GM19395 (cell line): ENCODE measurements around the gene EYA2.

Source experiments
- ATAC-seq: cut with Tn5 transposase; IDR thresholded peaks from one replicate; pipeline ENCODE4 v1.9.1; 2021; ENCODE audit warnings: mild to moderate bottlenecking, moderate library complexity; ENCODE audit not compliant: unreplicated experiment

The EYA2 gene

DNA sequence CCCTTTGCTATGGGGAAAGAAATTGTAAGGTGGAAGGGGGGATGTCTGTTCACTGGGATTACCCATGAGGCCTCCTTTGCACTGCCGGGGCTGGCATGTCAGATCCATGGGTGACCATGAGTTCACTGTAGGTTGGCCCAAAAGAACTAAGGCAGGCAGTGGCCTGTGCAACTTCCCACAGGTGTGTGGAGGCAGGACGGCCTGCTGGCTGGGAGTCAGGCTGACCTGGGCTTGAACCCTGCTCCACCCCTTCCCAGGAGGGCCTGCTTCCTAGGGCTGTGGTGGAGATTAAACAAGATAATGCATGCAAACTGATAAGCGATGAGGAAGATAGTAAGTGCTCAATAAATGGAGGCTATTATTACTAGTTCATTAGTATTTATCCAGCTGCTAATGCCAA is 163.0 kb downstream of the EYA2 start:
- no peak for ATAC-seq

DNA sequence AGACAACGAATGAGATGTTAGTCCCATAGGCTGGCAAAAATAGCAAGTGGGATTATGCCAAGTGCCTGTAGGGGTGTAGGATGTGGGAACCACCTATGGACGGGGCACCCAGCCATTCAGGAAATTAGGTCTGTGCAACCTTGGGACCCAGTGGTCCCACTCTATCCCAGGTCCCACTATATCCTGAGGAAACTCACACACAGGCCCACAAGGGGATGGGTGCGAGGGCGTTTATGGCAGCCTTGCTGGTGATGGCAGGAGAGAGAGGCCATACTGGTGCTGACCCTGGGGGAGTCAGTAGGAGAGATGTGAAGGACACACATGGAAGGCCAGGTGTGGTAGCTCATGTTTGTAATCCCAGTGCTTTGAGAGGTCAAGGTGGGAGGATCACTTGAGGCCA is 163.6 kb downstream of the EYA2 start:
- no peak for ATAC-seq

DNA sequence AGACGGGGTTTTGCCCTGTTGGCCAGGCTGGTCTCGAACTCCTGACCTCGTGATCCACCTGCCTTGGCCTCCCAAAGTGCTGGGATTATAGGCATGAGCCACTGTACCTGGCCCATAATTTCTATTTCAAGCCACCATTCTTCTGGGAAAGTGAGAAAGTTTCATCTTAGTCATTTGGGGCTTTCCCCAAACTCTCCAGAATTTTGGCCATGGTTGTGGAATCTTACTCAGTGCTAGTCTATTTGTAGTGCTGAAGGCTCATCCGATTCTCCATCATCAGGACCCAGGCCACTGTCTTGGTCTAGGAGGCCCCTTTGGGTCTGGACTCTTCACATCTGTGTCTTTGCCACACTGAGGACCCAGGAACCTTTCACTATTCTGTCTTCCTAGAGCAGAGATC is 164.9 kb downstream of the EYA2 start:
- ATAC-seq, result no peak

DNA sequence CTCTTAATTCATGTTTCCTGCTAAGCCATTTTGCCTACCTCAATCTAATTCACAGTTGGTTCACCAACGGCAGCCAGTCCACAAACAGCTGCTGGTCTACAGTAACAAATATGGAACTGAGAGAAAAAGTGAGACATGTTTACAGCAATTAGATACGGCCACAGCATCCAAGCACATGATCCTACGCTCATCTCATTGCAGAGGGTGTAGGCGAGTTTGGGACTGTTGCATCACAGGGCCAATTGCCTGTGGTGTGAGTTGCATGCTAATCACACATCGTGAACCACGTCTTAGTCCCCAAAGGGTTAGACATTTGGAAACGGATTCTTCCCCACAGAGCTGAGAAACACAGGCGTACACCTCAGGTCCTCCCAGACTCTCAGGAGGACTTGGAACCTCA is 166.9 kb downstream of the EYA2 start:
- ATAC-seq, result no peak

DNA sequence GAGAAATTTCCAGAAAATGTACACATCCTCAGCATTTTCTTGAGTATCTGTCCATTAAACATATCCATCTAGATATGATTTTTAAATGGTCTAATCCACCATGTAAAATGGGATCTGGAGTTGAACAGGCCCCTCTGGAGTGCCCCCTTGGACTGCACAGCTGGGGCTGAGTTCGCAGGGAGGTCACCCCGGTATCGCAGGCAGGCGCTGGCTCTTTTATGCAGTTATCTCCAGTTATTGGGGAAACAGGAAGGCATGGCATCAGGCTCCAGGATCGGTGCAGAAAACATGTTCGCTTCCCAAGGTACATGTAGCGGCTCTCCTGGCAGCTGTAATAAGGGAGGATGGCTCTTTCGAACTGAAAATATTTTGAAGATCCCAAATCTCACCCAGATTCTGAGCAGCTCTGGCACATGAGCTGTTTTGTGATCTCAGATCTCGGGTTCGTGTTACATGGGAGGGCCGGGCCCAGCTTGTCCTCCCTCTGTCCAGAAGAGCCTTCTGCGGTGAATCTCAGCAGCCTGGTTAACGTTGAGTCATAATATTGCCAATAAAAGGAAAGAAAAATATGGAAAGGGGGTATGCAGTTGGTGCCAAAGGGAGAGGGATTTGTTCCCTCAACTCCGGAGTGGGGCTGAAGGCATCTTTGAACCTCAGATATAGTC is 167.7 kb downstream of the EYA2 start:
- no peak for ATAC-seq

DNA sequence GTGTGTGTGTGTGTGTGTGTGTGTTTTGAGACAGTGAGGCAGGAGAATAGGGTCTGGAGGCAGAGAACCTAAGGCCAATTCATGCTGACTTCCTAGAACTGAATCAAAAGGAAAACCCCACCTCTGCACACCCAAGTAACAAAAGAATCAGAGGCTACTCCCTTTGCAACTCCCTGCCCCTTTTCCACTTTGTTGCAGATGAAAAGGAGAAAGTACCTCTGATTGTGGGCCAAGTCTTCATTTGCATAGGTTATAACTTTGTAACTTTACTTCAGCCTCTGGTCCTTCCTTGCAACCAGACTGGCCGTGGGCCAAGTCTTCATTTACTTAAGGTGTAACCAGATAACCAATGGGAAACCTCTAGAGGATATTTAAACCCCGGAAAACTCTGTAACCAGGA is 168.8 kb downstream of the EYA2 start:
- ATAC-seq, result no peak

DNA sequence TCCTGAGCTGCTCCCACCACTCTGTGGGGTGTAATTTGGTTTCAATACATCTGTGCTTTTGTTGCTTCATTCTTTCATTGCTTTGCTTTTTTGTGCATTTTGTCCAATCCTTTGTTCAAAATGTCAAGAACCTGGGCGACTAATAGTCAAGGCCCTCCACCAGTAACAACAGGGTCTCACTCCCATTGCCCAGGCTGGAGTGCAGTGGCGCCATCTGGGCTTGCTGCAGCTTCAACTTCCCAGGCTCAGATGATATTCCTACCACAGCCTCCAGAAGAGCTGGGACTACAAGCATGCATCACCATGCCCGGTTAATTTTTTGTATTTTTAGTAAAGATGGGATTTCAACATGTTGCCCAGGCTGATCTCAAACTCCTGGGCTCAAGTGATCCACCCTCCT is 169.2 kb downstream of the EYA2 start:
- no peak for ATAC-seq

DNA sequence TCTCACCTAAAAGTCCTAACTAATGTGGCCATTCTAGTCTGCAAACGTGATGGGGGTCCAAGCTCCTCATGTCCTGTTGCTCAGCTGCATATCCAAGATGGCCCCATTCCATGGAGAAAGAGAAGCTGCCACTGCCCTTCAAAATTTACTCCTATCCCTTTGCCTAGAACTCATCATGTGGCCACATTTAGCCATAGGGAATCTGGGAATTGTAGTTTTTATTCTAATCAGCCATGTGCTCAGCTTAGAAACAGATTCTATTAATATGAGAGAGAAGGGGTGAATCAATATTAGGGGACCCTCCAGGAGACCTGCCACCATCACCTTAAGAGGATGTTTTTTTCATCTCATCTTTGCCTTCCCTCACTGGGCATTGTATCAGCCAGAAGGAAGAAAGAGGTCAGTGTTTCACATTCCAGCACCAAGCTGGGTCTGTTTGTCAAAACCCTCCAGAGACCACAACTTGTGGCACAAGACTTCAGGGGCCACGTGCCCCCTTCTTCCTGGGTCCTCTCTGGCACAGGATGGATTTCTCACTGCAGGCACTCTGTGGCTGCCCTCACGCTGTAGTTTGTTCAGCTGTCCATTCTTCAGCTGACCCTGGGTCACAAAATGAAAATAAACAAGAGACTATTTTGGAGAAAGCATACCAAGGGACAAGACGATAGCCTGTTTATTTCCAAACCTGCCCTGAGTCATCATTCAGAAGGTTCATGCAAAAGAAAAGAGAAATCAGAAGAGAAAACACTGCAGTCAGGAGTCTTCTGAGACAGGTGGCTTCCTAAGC is 172.0 kb downstream of the EYA2 start:
- no peak for ATAC-seq

DNA sequence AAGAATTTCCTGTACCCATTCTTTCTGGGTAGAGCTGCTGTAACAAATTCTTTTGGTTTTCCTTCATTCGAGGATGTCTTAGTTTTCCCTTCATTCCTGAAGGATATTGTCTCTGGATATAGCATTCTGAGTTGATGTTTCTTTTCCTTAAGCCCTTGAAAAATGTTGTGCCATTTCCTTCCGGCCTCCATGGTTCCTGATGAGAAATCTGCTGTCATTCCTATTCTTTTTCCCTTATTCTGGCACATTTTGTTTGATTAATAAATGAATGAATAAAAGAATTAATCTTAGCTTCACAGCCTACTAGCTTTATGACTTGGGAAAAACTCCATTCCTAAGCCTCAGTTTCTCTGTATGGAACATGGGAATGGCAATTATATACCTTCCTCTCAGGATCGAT is 173.1 kb downstream of the EYA2 start:
- ATAC-seq, result no peak

DNA sequence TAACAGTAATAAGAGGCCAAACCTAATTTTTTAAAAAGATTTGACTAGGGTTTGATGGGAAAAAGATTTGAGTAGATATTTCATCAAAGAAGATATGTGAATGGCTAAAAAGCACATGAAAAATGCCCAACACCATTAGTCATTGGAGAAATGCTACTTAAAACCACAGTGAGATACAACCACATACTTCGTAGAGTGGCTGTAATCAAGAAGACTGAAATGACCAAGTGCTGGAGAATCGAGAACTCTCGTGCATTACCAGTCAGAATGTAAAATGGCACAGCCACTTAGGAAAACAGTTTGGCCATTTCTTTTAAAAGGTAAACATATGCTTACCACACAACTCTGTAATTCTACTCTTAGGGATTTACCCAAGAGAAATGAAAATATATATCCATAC is 175.5 kb downstream of the EYA2 start:
- no peak for ATAC-seq

DNA sequence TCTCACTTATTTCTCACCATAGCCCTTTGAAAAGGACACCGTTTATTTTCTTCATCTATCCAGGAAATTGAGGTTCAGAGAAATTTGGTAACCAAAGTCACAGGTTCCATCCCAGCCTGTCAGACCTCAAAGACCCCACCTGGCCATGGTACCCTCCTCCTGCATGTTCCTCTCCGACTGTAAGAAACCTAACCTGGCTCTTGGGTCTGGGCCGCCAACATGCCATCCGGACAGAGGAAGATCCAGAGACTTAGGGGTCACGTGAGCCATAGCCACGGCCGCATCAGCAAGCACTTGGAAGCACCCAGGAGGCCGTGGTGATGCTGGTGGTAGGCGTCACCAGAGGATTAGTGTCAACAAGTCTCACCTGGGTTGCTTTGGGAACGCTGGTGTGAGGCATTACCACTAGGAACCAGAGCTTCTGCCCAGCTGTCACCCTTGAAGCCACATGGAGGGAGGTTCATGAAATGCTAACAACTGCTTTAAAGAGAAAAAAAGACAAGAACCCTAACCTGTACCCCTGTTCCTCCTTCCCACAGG is 177.1 kb downstream of the EYA2 start:
- ATAC-seq, result no peak

DNA sequence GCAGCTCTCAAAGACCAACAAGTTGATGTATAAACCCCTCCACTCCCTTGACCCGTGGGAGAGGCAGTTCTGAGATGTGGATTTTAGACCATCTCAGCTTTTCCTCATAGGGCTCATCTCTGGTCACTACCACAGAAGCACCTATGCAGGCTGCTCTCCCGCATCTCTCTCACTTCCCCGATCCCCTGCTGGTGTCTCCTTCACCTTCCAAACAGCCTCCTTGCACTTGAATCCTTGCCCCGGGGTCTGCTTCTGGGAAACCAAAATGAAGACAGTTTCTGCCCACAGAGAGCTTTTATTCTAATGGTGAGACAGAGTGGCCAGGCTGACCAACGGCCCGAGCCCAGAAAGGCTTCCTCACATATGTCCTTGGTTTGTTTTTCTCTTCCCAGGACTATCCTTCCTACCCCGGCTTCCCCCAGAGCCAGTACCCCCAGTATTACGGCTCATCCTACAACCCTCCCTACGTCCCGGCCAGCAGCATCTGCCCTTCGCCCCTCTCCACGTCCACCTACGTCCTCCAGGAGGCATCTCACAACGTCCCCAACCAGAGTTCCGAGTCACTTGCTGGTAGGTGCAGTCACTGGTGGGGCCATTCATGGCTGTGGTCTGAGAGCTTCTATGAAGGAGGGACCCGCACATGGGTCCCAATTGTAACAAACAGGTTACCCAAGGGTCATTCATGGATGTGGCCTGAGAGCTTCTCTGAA is 179.3 kb downstream of the EYA2 start:
- ATAC-seq, result no peak

DNA sequence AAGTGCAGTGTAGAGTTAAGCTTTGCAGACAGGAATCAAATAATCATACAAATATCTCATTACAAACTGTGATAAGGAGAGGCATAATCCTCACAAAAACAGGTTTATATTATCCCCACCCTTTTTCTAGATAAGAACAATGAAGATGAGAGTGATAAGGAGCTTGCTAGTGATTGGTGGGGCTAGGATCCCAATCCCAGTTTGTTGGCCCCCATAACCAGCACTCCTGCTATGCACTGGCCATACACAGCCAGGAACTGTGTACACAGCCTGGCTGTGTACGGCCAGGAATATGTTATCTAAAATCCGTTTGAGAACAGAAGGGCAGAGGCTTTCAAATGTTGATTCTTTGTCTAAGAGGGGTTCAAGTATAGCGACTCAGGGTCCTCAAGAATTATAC is 180.6 kb downstream of the EYA2 start:
- ATAC-seq, result no peak

DNA sequence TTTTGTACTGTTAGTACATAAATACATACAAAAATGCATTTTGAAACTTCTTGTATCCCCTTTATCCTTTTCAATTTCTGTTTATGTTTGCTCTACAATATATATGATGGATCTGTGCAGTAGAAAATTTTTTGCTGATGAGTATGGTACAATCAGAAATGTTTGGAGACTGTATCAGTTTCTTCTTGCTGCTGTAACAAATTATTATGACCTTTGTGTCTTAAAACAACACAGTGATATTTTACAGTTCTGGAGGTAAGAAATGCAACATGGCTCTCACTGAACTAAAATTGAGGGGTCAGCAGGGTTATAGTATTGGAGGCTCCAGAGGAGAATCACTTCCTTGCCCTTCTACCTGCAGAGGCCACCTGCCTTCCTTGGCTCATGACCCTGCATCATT is 184.4 kb downstream of the EYA2 start:
- no peak for ATAC-seq

DNA sequence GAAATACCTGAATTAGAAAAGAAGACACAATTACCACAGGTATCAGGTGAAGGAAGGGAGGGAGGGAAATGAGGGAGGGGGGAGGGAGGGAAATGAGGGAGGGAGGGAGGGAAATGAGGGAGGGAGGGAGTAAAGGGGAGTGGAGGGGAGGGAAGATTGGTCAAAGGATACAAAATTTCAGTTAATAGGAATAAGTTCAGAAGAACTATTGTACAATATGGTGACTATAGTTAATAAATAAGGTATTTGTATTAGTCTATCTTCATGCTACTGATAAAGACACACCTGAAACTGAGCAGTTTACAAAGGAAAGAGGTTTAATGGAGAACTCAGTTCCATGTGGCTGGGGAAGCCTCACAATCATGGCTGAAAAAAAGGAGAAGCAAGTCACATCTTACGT is 185.7 kb downstream of the EYA2 start:
- no peak for ATAC-seq

DNA sequence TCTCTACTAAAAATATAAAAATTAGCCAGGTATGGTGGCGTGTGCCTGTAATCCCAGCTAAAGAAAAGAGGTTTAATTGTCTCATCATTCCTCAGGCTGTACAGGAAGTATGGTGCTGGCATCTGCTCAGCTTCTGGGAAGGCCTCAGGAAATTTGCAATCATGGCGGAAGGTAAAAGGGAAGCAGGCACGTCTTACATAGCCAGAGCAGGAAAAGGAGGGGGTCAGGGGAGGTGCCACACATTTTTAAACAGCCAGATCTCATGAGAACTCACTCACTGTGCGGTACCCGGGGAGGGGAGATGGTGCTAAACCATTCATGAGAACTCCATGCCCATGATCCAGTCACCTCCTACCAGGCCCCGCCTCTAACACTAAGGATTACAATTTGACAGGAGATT is 191.7 kb downstream of the EYA2 start:
- no peak for ATAC-seq

DNA sequence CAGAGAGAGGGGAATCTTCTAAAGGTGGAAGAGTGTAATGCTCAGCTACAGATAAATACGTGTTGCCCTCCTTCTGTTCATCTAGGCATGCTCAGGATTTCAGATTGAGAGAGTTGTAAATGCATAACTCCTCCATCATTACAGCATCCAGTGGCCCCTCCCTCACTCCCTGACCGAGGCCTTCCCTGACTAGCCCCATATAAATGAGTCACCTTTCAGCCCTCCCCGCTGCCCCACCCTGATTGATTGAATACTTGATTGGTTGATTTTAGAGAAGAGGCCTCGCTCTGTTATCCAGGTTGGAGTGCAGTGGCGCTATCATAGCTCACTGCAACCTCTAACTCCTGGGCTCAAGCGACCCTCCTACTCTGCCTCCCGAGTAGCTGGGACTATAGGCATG is 193.7 kb downstream of the EYA2 start:
- ATAC-seq, result no peak

DNA sequence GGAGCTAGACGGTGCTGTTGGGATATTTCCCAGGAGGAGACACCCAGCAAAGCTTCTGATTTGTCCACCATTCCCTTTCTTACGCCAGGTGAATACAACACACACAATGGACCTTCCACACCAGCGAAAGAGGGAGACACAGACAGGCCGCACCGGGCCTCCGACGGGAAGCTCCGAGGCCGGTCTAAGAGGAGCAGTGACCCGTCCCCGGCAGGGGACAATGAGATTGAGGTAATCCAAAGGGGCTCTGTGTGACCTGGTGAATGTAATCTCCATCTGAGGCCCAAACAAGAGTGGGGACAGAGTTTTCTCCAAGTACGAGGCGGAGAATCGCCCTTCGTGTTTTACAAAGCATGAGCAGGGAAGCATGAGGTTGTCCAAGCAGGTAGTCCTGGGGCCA is 194.5 kb downstream of the EYA2 start:
- no peak for ATAC-seq

DNA sequence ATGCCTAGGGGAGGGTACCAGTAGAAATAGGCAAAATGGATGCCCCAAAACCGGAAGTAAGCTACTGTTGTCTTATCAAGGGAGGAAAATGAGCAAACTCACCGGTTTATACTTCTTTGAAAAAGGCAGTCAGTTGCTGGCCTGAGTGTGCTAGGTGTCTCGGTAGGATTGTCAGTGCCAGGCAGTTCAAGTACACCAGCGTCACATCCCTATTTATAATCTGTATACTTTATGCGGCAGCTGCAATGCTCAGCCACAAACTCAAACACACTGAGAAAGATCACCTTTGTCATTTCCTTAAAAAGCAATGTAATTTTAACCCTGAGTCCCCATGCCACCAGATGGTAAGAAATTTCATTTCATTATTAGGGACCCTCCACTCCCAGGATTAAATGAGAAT is 196.2 kb downstream of the EYA2 start:
- no peak for ATAC-seq

DNA sequence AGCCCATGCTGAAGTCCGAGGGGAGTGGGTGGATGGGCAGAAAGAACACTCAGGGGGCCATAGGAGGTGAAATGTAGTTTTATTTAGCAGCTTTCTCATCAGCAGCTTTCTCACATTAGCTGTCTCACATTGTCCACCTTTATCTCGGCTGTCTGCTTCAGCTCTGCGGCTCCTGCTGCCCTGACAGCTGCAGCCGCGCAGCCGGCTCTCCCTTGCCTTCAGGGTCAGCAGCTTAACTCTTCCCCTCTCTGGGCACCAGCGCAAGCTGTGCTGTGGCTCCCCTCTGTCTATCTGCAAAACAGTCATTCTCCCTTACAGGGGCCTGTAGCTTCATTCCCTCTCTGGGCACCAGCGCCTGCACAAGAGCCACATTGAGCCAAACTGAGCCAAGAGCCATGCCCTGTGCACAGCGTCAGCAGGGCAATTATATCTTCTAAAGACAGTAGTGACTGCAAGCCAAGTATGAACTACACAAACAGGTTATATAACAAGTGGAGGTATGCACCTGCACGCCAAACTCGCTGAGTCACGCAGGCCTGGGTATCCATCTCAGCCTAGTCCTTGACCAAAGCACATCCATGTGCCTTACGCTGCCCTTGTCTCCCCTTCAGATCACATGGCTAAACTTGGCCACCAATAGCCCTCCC is 198.8 kb downstream of the EYA2 start:
- ATAC-seq, result no peak

DNA sequence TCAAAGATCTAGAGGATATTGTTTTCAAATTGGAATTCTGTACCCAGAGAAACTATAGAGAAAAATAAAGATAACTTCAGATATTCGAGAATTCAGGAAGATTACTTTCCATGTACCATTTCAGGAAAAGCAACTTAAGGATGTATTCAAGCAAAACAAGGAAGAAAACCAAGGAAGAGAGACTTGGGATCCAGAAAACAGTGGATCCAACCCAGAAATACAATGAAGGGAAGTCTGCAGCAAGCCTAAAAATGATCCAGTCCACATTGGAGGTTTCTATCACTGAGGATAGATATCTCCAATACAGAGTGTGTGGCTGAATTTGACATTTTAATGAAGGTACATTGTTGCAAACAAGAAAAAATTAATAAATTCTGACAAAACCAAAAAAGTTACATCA is 201.0 kb downstream of the EYA2 start:
- ATAC-seq, result no peak
